GM23338 (cell line): ENCODE measurements around the gene MKLN1.

ENCODE experiments used
- EZH2 ChIP-seq: fragments of 200-600 bp; sonication (generic); IDR thresholded peaks from one replicate; pipeline ENCODE4 v1.8.0; 2017; ENCODE audit warnings: antibody characterized with exemption, mild to moderate bottlenecking, low read depth; ENCODE audit not compliant: unreplicated experiment
- EZH2phosphoT487 ChIP-seq: fragments of 200-600 bp; sonication (generic); IDR thresholded peaks from one replicate; pipeline ENCODE4 v1.8.1; 2018; ENCODE audit warnings: antibody characterized with exemption; ENCODE audit not compliant: unreplicated experiment
- JUNB ChIP-seq: IDR thresholded peaks from one replicate; pipeline ENCODE4 v1.6.1; 2016; ENCODE audit warnings: antibody characterized with exemption; ENCODE audit not compliant: unreplicated experiment
- NANOG ChIP-seq: IDR thresholded peaks from 2 replicates; pipeline ENCODE4 v1.6.1; 2016; ENCODE audit warnings: antibody characterized with exemption, borderline replicate concordance
- POLR2AphosphoS5 ChIP-seq: IDR thresholded peaks from 2 replicates; pipeline ENCODE4 v1.6.1; 2016; ENCODE audit warnings: antibody characterized with exemption, low read depth
- ZNF114 ChIP-seq: fragments of 250-450 bp; sonication (Bioruptor Pico); IDR thresholded peaks from 2 replicates; pipeline ENCODE4 v1.5.0; 2020; ENCODE audit warnings: mild to moderate bottlenecking, moderate library complexity
- ZNF331 ChIP-seq: fragments of 250-450 bp; sonication (Bioruptor Pico); IDR thresholded peaks from 2 replicates; pipeline ENCODE4 v1.5.0; 2020; ENCODE audit warnings: low read depth, mild to moderate bottlenecking, moderate library complexity
- TF ChIP-seq, protein P1 (sequence below), 2 experiments: fragments of 200-600 bp in 1 of 2; sonication (generic) in 1 of 2; conservative IDR thresholded peaks; 2 replicates each; pipeline versions ENCODE4 v1.5.1 to v1.6.1; 2016 to 2017; ENCODE audit warnings: antibody characterized with exemption in 2 of 2, low read depth in 2 of 2, mild to moderate bottlenecking in 2 of 2, moderate library complexity in 1 of 2
- TF ChIP-seq, protein P2 (sequence below): IDR thresholded peaks from 2 replicates; pipeline ENCODE4 v1.6.1; 2016; ENCODE audit warnings: antibody characterized with exemption
- TF ChIP-seq, protein P3 (sequence below): IDR thresholded peaks from one replicate; pipeline ENCODE4 v1.6.1; 2018; ENCODE audit warnings: antibody characterized with exemption; ENCODE audit not compliant: unreplicated experiment

DNA sequence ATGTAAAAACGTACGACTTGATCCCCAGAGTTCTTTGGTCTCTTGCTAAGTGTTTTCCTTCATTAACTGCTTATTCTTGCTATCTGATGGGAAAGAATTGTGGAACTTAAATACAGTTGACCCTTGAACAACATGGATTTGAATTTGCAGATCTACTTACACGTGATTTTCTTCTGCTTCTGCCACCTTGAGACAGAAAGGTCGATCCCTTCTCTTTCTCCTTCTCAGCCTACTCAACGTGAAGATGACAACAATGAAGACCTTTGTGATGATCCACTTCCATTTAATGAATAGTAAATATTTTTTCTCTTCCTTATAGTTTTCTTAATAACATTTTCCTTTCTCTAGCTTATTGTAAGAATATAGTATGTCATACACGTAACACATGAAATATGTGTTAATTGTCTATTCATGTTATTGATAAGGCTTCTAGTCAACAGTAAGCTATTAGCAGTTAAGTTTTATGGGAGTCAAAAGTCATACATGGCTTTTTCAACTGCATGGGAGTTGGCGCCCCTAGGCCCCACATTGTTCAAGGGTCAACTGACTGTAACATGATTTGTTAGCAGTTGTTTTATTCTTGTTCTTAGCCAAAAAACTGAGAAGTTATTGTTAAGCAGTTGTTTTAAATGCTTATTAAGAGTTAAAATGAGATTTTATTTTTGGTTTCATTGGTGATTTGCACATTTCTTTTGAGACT is 11.2 kb downstream of the MKLN1 start:
- TF ChIP-seq POLR2AphosphoS5 (no peak), EZH2 (no peak), NANOG (no peak), ZNF331 (no peak), EZH2phosphoT487 (no peak), JUNB (no peak), ZNF114 (CRISPR knock-in tag) (no peak)
- TF ChIP-seq, protein P1, sequence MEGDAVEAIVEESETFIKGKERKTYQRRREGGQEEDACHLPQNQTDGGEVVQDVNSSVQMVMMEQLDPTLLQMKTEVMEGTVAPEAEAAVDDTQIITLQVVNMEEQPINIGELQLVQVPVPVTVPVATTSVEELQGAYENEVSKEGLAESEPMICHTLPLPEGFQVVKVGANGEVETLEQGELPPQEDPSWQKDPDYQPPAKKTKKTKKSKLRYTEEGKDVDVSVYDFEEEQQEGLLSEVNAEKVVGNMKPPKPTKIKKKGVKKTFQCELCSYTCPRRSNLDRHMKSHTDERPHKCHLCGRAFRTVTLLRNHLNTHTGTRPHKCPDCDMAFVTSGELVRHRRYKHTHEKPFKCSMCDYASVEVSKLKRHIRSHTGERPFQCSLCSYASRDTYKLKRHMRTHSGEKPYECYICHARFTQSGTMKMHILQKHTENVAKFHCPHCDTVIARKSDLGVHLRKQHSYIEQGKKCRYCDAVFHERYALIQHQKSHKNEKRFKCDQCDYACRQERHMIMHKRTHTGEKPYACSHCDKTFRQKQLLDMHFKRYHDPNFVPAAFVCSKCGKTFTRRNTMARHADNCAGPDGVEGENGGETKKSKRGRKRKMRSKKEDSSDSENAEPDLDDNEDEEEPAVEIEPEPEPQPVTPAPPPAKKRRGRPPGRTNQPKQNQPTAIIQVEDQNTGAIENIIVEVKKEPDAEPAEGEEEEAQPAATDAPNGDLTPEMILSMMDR (conservative IDR thresholded peaks at IDR 0.05; ENCODE audit: low read depth in 2 of 2) = no peak
- TF ChIP-seq, protein P2, sequence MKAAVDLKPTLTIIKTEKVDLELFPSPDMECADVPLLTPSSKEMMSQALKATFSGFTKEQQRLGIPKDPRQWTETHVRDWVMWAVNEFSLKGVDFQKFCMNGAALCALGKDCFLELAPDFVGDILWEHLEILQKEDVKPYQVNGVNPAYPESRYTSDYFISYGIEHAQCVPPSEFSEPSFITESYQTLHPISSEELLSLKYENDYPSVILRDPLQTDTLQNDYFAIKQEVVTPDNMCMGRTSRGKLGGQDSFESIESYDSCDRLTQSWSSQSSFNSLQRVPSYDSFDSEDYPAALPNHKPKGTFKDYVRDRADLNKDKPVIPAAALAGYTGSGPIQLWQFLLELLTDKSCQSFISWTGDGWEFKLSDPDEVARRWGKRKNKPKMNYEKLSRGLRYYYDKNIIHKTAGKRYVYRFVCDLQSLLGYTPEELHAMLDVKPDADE = no peak
- TF ChIP-seq, protein P3, sequence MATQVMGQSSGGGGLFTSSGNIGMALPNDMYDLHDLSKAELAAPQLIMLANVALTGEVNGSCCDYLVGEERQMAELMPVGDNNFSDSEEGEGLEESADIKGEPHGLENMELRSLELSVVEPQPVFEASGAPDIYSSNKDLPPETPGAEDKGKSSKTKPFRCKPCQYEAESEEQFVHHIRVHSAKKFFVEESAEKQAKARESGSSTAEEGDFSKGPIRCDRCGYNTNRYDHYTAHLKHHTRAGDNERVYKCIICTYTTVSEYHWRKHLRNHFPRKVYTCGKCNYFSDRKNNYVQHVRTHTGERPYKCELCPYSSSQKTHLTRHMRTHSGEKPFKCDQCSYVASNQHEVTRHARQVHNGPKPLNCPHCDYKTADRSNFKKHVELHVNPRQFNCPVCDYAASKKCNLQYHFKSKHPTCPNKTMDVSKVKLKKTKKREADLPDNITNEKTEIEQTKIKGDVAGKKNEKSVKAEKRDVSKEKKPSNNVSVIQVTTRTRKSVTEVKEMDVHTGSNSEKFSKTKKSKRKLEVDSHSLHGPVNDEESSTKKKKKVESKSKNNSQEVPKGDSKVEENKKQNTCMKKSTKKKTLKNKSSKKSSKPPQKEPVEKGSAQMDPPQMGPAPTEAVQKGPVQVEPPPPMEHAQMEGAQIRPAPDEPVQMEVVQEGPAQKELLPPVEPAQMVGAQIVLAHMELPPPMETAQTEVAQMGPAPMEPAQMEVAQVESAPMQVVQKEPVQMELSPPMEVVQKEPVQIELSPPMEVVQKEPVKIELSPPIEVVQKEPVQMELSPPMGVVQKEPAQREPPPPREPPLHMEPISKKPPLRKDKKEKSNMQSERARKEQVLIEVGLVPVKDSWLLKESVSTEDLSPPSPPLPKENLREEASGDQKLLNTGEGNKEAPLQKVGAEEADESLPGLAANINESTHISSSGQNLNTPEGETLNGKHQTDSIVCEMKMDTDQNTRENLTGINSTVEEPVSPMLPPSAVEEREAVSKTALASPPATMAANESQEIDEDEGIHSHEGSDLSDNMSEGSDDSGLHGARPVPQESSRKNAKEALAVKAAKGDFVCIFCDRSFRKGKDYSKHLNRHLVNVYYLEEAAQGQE = no peak
